Common myeloid progenitor, CD34-positive (primary cell): ENCODE results near the gene MARS1.

ENCODE experiments used
- CTCF ChIA-PET: fragments of 350-600 bp; sonication (Branson Sonifier 250); formaldehyde crosslinking; loops from one replicate; lab custom pipeline; 2021; ENCODE audit warnings: antibody characterized with exemption; lab: Charles Lee
- POLR2A ChIA-PET: fragments of 350-600 bp; sonication (Branson Sonifier 250); formaldehyde crosslinking; loops from one replicate; lab custom pipeline; 2021; ENCODE audit warnings: antibody characterized with exemption; lab: Charles Lee
- DNase-seq, 3 donors: peaks; one replicate each; pipeline versions ENCODE4 v3.0.0 to v3.0.0-alpha.2; 2013
- H3K27ac ChIP-seq, 2 experiments: 1 replicate in 1 of 2; 2 replicates in 1 of 2; pipeline ENCODE4 v1.7.0; 2013; ENCODE audit warnings: inconsistent platforms in 2 of 2, low read length in 2 of 2, mild to moderate bottlenecking in 2 of 2, low read depth in 1 of 2, moderate library complexity in 1 of 2; ENCODE audit not compliant: severe bottlenecking in 2 of 2, insufficient read depth in 1 of 2, poor library complexity in 1 of 2
- H3K27me3 ChIP-seq, 5 experiments: replicated peaks in 2 of 5; 1 replicate in 3 of 5; 2 replicates in 2 of 5; pipeline versions ENCODE4 v1.6.1 to v1.7.0; 2013; ENCODE audit warnings: low read length in 4 of 5, mild to moderate bottlenecking in 2 of 5, moderate library complexity in 2 of 5, inconsistent platforms in 1 of 5; ENCODE audit not compliant: insufficient read depth in 5 of 5, control insufficient read depth in 4 of 5
- H3K36me3 ChIP-seq, 4 experiments: 1 replicate in 2 of 4; 2 replicates in 2 of 4; pipeline versions ENCODE4 v1.6.1 to v1.7.0; 2013; ENCODE audit warnings: low read length in 3 of 4, control low read depth in 1 of 4, mild to moderate bottlenecking in 1 of 4; ENCODE audit not compliant: control insufficient read depth in 4 of 4, insufficient read depth in 4 of 4
- H3K4me1 ChIP-seq, 4 experiments: 1 replicate in 3 of 4; 2 replicates in 1 of 4; pipeline versions ENCODE4 v1.6.1 to v1.7.1; 2013; ENCODE audit warnings: low read length in 3 of 4, mild to moderate bottlenecking in 3 of 4, control low read depth in 1 of 4, inconsistent platforms in 1 of 4, moderate library complexity in 1 of 4; ENCODE audit not compliant: control insufficient read depth in 4 of 4, insufficient read depth in 4 of 4; ENCODE audit errors: control extremely low read depth in 1 of 4
- H3K4me3 ChIP-seq, 7 experiments: 1 replicate in 4 of 7; 2 replicates in 3 of 7; pipeline versions ENCODE4 v1.5.1 to v1.7.0; 2013; ENCODE audit warnings: mild to moderate bottlenecking in 7 of 7, low read length in 6 of 7, moderate library complexity in 6 of 7, inconsistent platforms in 2 of 7, low read depth in 2 of 7, control low read depth in 1 of 7; ENCODE audit not compliant: insufficient read depth in 4 of 7, control insufficient read depth in 1 of 7; ENCODE audit errors: extremely low read depth in 1 of 7
- H3K9me3 ChIP-seq, 5 experiments: 1 replicate in 4 of 5; 2 replicates in 1 of 5; pipeline versions ENCODE4 v1.6.1 to v1.7.1; 2013; ENCODE audit warnings: low read length in 4 of 5, mild to moderate bottlenecking in 2 of 5, inconsistent platforms in 1 of 5, low read depth in 1 of 5, moderate library complexity in 1 of 5; ENCODE audit not compliant: control insufficient read depth in 4 of 5, insufficient read depth in 2 of 5; ENCODE audit errors: control extremely low read depth in 1 of 5
- WGBS: methylation state at CpG from one replicate; pipeline ENCODE4 v1.1.5; 2013; ENCODE audit not compliant: insufficient coverage; 5-methylcytosine and 5-hydroxymethylcytosine counted together

MARS1 gene

DNA sequence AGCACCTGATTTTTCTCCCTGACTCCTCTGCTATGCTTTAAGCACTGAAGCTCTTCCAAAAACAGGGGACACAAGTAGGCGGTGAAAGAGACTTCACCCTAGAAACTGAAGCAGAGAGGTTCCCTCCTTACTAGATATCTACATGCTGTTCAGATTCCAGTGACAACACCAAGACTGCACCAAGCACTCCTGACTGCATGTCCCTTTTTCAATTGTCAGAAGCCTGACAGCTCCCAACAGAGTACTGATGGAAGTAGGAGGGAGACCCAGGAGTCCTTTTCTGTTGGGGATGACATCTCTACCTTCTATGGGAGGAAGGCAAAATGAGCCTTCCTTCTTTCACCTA is 48.7 kb downstream of the MARS1 start:
- ChIA-PET POLR2A (no interaction called here), CTCF (interaction anchor here (0.8 to 2.0 kb wide), 4 partner anchors 10 to 78 kb away, joined by 3 to 8 read pairs (median 6); no protein-coding TSS in a partner anchor)
- no peak for DNase-seq
- Histone ChIP-seq H3K27me3 (no peaks in the 10 kb centered on the region), H3K4me1 (peaks cover 0 to 11% (median 0%) of the 10 kb centered on the region in 4 experiments), H3K4me3 (no peak overlapping the region), H3K9me3 (no peaks in the 10 kb centered on the region), H3K27ac (no peak overlapping the region), H3K36me3 (peaks cover 7 to 66% (median 49%) of the 10 kb centered on the region in 4 experiments)
- 100% methylated on average over 1 of the region's 1 CpG for WGBS

DNA sequence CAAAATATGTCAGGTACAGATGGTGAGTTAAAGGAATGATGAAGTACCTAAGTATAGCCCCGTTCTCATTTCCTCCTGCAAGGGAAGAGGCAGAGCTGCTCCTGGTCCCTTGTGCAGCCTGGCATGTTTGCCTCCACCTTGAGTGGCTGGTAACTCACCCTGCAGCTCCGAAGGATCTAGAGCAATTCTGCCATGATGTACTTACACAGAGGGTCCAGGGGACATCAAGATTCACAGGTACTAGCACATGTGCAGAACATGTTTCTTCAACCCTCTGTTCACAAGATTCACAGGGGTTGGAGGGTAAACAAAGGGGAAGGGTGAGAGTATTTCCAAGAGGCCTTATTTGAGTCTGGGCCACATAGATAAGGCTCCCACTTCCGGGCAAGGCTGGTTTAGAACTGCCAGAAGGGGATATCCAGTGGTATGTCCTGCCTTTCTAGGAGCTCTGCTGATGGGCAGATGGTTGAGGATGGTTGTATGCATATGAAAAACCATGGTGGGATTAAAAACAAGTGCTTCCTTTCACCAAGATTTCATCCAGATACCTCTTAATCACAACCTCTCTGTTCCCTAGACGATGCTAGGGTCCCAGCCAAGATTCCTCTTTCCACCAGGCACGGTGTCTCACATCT is 51.4 kb downstream of the MARS1 start:
- Histone ChIP-seq H3K9me3 (no peaks in the 10 kb centered on the region), H3K27ac (no peak overlapping the region), H3K4me1 (peaks cover 0 to 22% (median 8%) of the 10 kb centered on the region in 4 experiments), H3K36me3 (peaks cover 3 to 47% (median 28%) of the 10 kb centered on the region in 4 experiments), H3K4me3 (no peak overlapping the region), H3K27me3 (no peaks in the 10 kb centered on the region)
- WGBS: 43% methylated on average over 4 of the region's 5 CpGs
- CTCF ChIA-PET: interaction anchor here (1.1 to 4.3 kb wide), 6 partner anchors 9 to 217 kb away, joined by 3 to 24 read pairs (median 6); partner anchors contain the start of gene MBD6
- DNase-seq: peak; percentile 52 to 86 (median 81)
- POLR2A ChIA-PET: interaction anchor here (0.6 to 1.7 kb wide), 3 partner anchors 19 to 164 kb away, joined by 5 to 10 read pairs (median 6); partner anchors contain the start of gene DDIT3

DNA sequence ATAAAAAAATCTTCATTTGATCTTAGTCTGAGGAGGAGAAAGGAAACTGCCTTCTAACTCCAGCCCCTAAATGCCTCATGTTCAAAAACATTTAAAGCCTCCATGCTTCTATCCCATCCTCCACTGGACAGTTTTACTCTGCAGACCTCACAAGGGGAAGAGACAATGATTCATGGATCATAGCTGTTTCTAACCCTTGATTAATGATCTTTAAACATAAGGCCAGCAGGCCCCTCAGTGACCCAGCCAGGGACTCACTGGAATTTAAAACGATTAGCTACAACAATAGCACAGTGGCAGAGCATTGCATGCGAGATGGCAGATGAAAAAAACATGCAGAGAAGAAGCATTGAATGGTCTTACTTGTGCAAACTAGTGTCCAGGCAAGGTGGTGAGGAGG is 53.1 kb downstream of the MARS1 start:
- no peak overlapping the region for H3K4me3 ChIP-seq
- H3K36me3 ChIP-seq: peaks cover 2 to 31% (median 18%) of the 10 kb centered on the region in 4 experiments
- H3K27me3 ChIP-seq: no peaks in the 10 kb centered on the region
- DNase-seq: no peak
- peaks cover 0 to 27% (median 13%) of the 10 kb centered on the region in 4 experiments for H3K4me1 ChIP-seq
- ChIA-PET POLR2A (no interaction called here), CTCF (interaction anchor here (1.1 to 4.3 kb wide), 4 partner anchors 9 to 67 kb away, joined by 3 to 24 read pairs (median 4); partner anchors contain the start of gene MBD6)
- WGBS: 92% methylated on average over 2 of the region's 2 CpGs
- H3K9me3 ChIP-seq: no peaks in the 10 kb centered on the region
- H3K27ac ChIP-seq: no peak overlapping the region

DNA sequence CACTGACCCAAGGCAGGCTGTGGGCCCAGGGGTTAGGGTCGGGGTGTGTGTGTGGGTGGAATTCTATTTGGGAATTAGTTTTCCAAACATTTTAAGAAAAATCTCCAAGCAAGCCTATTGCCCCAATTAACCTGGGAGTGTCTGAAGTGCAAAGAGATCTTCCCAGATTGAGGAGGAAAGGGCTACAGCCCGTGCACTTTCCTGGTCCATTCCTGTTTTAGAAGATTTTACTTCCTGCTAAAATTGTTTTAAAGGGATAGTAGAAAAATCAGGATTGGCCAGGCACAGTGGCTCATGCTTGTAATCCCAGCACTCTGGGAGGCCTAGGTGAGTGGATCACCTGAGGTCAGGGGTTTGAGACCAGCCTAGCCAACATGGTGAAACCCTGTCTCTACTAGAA is 53.8 kb downstream of the MARS1 start:
- DNase-seq: no peak
- Histone ChIP-seq H3K36me3 (peaks cover 2 to 26% (median 16%) of the 10 kb centered on the region in 4 experiments), H3K4me1 (peaks cover 0 to 32% (median 18%) of the 10 kb centered on the region in 4 experiments), H3K9me3 (no peaks in the 10 kb centered on the region), H3K27me3 (no peaks in the 10 kb centered on the region), H3K27ac (no peak overlapping the region), H3K4me3 (no peak overlapping the region)
- POLR2A ChIA-PET: no interaction called here
- 100% methylated on average over 1 of the region's 2 CpGs for WGBS
- CTCF ChIA-PET: interaction anchor here (1.3 to 3.2 kb wide), 4 partner anchors 9 to 66 kb away, joined by 3 to 11 read pairs (median 4); no protein-coding TSS in a partner anchor

DNA sequence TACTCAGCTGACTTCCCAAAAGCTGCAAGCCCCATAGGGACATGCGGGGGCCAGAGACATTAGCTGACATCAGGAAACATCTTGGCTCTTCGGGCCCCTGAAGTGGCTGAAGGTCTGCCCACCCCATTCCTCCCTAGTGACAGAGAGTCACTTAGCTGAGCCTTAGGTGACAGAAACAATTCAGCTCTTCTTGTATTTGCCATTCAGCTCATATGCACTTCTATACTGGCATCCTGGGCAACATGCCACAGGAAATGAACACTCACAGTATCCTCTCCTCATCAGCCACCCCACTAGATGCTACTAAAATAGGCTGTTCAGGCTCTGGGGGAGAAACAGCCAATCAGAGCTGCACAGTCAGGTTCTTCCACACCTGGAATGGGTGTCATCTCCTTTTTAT is 55.7 kb downstream of the MARS1 start:
- Histone ChIP-seq H3K36me3 (peaks cover 2 to 17% (median 10%) of the 10 kb centered on the region in 4 experiments), H3K4me1 (peaks cover 0 to 35% (median 18%) of the 10 kb centered on the region in 4 experiments), H3K4me3 (no peak overlapping the region), H3K27ac (peak overlapping the region in 1 of 2 experiments; percentile 36), H3K27me3 (peaks cover 0 to 3% (median 0%) of the 10 kb centered on the region in 5 experiments), H3K9me3 (no peaks in the 10 kb centered on the region)
- POLR2A ChIA-PET: interaction anchor here (0.6 to 1.3 kb wide), 6 partner anchors 8 to 27 kb away, joined by 3 to 9 read pairs (median 4); partner anchors contain the start of genes DDIT3 and MBD6
- CTCF ChIA-PET: interaction anchor here (0.7 to 3.2 kb wide), 5 partner anchors 9 to 85 kb away, joined by 3 to 11 read pairs (median 3); no protein-coding TSS in a partner anchor
- 13% methylated on average over 1 of the region's 2 CpGs for WGBS
- DNase-seq: peak; percentile 44 to 84 (median 76)

DNA sequence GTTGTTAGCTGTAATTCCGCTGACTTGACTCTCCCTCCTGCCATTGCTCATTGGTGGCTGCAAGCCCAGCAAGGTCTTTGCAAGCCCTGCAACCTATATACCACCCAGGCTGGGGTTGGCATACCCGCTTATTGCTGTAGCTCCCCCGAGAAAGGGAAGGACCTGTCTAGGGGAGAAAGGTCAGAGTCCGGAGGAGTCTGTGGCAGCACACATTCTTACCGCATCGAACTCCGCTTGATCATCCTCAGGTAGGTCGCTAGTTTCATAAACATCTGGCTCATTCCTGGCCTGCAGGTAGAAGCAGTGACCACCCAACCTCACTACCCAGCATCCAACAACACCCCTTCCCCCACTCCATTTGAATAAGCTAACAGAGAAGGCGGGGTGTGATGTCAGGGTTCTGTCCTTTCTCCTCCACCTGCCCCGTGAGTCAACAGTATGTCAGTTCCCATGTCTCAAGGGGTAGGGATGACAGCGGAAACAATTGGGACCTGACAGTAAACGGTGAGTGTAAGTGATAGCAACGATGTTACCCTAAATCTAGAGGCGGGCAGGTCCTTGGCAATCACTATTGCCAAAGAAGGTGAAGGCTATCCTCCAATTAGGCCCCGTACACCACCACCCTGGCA is 58.1 kb downstream of the MARS1 start:
- Histone ChIP-seq H3K4me1 (peaks cover 0 to 38% (median 22%) of the 10 kb centered on the region in 4 experiments), H3K36me3 (peaks cover 2 to 13% (median 8%) of the 10 kb centered on the region in 4 experiments), H3K4me3 (peak overlapping the region; percentile 73 to 92 (median 83)), H3K9me3 (no peaks in the 10 kb centered on the region), H3K27me3 (peaks cover 0 to 14% (median 2%) of the 10 kb centered on the region in 5 experiments), H3K27ac (peak overlapping the region; percentile 81 to 91)
- ChIA-PET POLR2A (interaction anchor here (1.0 to 2.7 kb wide), 5 partner anchors 8 to 30 kb away, joined by 3 to 14 read pairs (median 9); partner anchors contain the start of genes DDIT3 and MBD6), CTCF (interaction anchor here (0.8 to 2.2 kb wide), 11 partner anchors 8 to 76 kb away, joined by 3 to 12 read pairs (median 4); partner anchors contain the start of gene DDIT3)
- peak in 1 of 3 donors; percentile 5 for DNase-seq
- 86% methylated on average over 8 of the region's 15 CpGs for WGBS
